ENCODE measurements around the gene PMPCA.

Gene PMPCA

GRCh38 chr9:136373300-136374182 lies 36.9 kb upstream of the PMPCA start, which contains the start of gene CARD9:
TSS of gene CARD9 (minus strand) at chr9:136373669. CDS start at chr9:136372078, 1,591 bp downstream.
- Histone ChIP-seq H3K27me3 (ENCODE audit: insufficient read depth, poor library complexity, severe bottlenecking) (no peaks in the 10 kb centered on the region), H3K27ac (replicated peaks) (peak within 1 kb of the TSS; percentile 91), H3K4me3 (replicated peaks; ENCODE audit: insufficient read depth, low read length) (peak within 1 kb of the TSS; percentile 76)
- peak; percentile 37; the same call in 1 of the 2 replicates for TF ChIP-seq POLR2AphosphoS5 (IDR thresholded peaks at IDR 0.05; ENCODE audit: low read depth)
- TF ChIP-seq REST (IDR thresholded peaks at IDR 0.05; ENCODE audit: insufficient replicate concordance, low read depth), result no peak
- TF ChIP-seq GABPA (IDR thresholded peaks at IDR 0.05; ENCODE audit: low read depth), result no peak
- TF ChIP-seq SPI1 (IDR thresholded peaks at IDR 0.05; ENCODE audit: borderline replicate concordance, low read depth), result peak; percentile 45; the same call in 1 of the 2 replicates
- no peak for TF ChIP-seq CTCF (IDR thresholded peaks at IDR 0.05; ENCODE audit: insufficient read depth, low read length)
- peak; percentile 84 to 90 for DNase-seq (ENCODE audit: low read depth in 1 of 2, low spot score in 1 of 2)

- no peaks in the 10 kb centered on the region for H3K27me3 ChIP-seq (ENCODE audit: insufficient read depth, poor library complexity, severe bottlenecking)
- H3K4me3 ChIP-seq (replicated peaks; ENCODE audit: insufficient read depth, low read length), result no peak overlapping the region; the same call in 1 of the 2 replicates
- DNase-seq (ENCODE audit: low read depth in 1 of 2, low spot score in 1 of 2), result no peak
- TF ChIP-seq SPI1 (IDR thresholded peaks at IDR 0.05; ENCODE audit: borderline replicate concordance, low read depth), result no peak
- TF ChIP-seq CTCF (IDR thresholded peaks at IDR 0.05; ENCODE audit: insufficient read depth, low read length), result no peak
- TF ChIP-seq REST (IDR thresholded peaks at IDR 0.05; ENCODE audit: insufficient replicate concordance, low read depth), result no peak
- TF ChIP-seq POLR2AphosphoS5 (IDR thresholded peaks at IDR 0.05; ENCODE audit: low read depth), result no peak
- no peak for TF ChIP-seq GABPA (IDR thresholded peaks at IDR 0.05; ENCODE audit: low read depth)
- H3K27ac ChIP-seq (replicated peaks), result peak overlapping the region; percentile 91
Observed at GRCh38 chr9:136374183-136374575, 36.3 kb upstream of the PMPCA start.

GRCh38 chr9:136375096-136375495 lies 35.4 kb upstream of the PMPCA start:
- Histone ChIP-seq H3K4me3 (replicated peaks; ENCODE audit: insufficient read depth, low read length) (no peak overlapping the region), H3K27me3 (ENCODE audit: insufficient read depth, poor library complexity, severe bottlenecking) (no peaks in the 10 kb centered on the region), H3K27ac (replicated peaks) (peak overlapping the region; percentile 91)
- TF ChIP-seq GABPA (IDR thresholded peaks at IDR 0.05; ENCODE audit: low read depth) (no peak), SPI1 (IDR thresholded peaks at IDR 0.05; ENCODE audit: borderline replicate concordance, low read depth) (no peak), REST (IDR thresholded peaks at IDR 0.05; ENCODE audit: insufficient replicate concordance, low read depth) (no peak), POLR2AphosphoS5 (IDR thresholded peaks at IDR 0.05; ENCODE audit: low read depth) (no peak; the same call in 1 of the 2 replicates), CTCF (IDR thresholded peaks at IDR 0.05; ENCODE audit: insufficient read depth, low read length) (no peak)
- no peak for DNase-seq (ENCODE audit: low read depth in 1 of 2, low spot score in 1 of 2)
